ENCODE measurements around the gene LDHB. TPM values are rescaled to one million over a fixed set of nuclear protein-coding genes. Genes with fewer than 3 reads are reported as not detected.

LDHB gene
- total RNA-seq, 1 donor from 2014 or later: 385 TPM

- Mint-ChIP-seq H3K9me3 (no peaks in the 10 kb centered on the region), H3K36me3 (ENCODE audit: low read depth) (peaks cover 41% of the 10 kb centered on the region), H3K27ac (no peak overlapping the region), H3K4me3 (peak overlapping the region; percentile 15), H3K27me3 (peaks cover 1% of the 10 kb centered on the region), H3K4me1 (peaks cover 27% of the 10 kb centered on the region)
- ATAC-seq (ENCODE audit: low read depth) (no peak), DNase-seq (no peak)
- intact Hi-C loops (cut with micrococcal nuclease): loop anchor here (10.0 kb wide), 1 partner anchor 969 kb away; the partner anchor contains the start of gene ETNK1
- TF ChIP-seq CTCF (IDR thresholded peaks at IDR 0.05): no peak
- POLR2A ChIA-PET: no interaction called here
- CTCF ChIA-PET: no interaction called here
These were observed 2.1 kb downstream of the LDHB start for GRCh38 chr12:21655591-21655990.

GRCh38 chr12:21651821-21652220, 5.8 kb downstream of the LDHB start:
- POLR2A ChIA-PET: no interaction called here
- H3K4me3 Mint-ChIP-seq: no peak overlapping the region

GRCh38 chr12:21650997-21651396, 6.6 kb downstream of the LDHB start:
- no peak for DNase-seq
- intact Hi-C loops (cut with micrococcal nuclease): loop anchor here (10.0 kb wide), 1 partner anchor 974 kb away; the partner anchor contains the start of gene ETNK1
- Mint-ChIP-seq H3K9me3 (no peaks in the 10 kb centered on the region), H3K27ac (no peak overlapping the region), H3K4me3 (no peak overlapping the region), H3K36me3 (ENCODE audit: low read depth) (peaks cover 73% of the 10 kb centered on the region), H3K27me3 (no peaks in the 10 kb centered on the region), H3K4me1 (peaks cover 11% of the 10 kb centered on the region)
- ChIA-PET POLR2A (no interaction called here), CTCF (no interaction called here)
- ATAC-seq (ENCODE audit: low read depth): no peak
- no peak for TF ChIP-seq CTCF (IDR thresholded peaks at IDR 0.05)

More at GRCh38 chr12:21651821-21652220, 5.8 kb downstream of the LDHB start:
- DNase-seq (no peak), ATAC-seq (ENCODE audit: low read depth) (no peak)
- TF ChIP-seq CTCF (IDR thresholded peaks at IDR 0.05): no peak
- H3K27ac Mint-ChIP-seq: no peak overlapping the region
- intact Hi-C loops (cut with micrococcal nuclease): loop anchor here (10.0 kb wide), 1 partner anchor 973 kb away; the partner anchor contains the start of gene ETNK1
- no peaks in the 10 kb centered on the region for H3K27me3 Mint-ChIP-seq
- H3K9me3 Mint-ChIP-seq: no peaks in the 10 kb centered on the region
- CTCF ChIA-PET: no interaction called here
- H3K36me3 Mint-ChIP-seq (ENCODE audit: low read depth): peaks cover 67% of the 10 kb centered on the region
- peaks cover 19% of the 10 kb centered on the region for H3K4me1 Mint-ChIP-seq

- Mint-ChIP-seq H3K27me3 (no peaks in the 10 kb centered on the region), H3K4me1 (peaks cover 3% of the 10 kb centered on the region), H3K9me3 (no peaks in the 10 kb centered on the region), H3K36me3 (ENCODE audit: low read depth) (peaks cover 85% of the 10 kb centered on the region), H3K27ac (no peak overlapping the region), H3K4me3 (no peak overlapping the region)
- TF ChIP-seq CTCF (IDR thresholded peaks at IDR 0.05): no peak
- no peak for ATAC-seq (ENCODE audit: low read depth)
- ChIA-PET CTCF (no interaction called here), POLR2A (interaction anchor here (0.6 to 1.3 kb wide), 2 partner anchors 9 to 49 kb away, joined by 3 to 5 read pairs; partner anchors contain the start of gene LDHB)
- DNase-seq: no peak
- intact Hi-C loops (cut with micrococcal nuclease): no loop called here
These were observed 8.6 kb downstream of the LDHB start for GRCh38 chr12:21649034-21649433.

- intact Hi-C loops (cut with micrococcal nuclease): no loop called here
- ChIA-PET POLR2A (interaction anchor here (0.6 to 1.3 kb wide), 2 partner anchors 9 to 210 kb away, joined by 5 to 6 read pairs; partner anchors contain the start of gene LDHB), CTCF (no interaction called here)
- peaks cover 87% of the 10 kb centered on the region for H3K36me3 Mint-ChIP-seq (ENCODE audit: low read depth)
- no peak overlapping the region for H3K27ac Mint-ChIP-seq
- no peaks in the 10 kb centered on the region for H3K9me3 Mint-ChIP-seq
- H3K4me1 Mint-ChIP-seq: peaks cover 3% of the 10 kb centered on the region
- H3K4me3 Mint-ChIP-seq: no peak overlapping the region
- no peak for TF ChIP-seq CTCF (IDR thresholded peaks at IDR 0.05)
- H3K27me3 Mint-ChIP-seq: no peaks in the 10 kb centered on the region
- no peak for DNase-seq
- ATAC-seq (ENCODE audit: low read depth): no peak
These were observed 9.3 kb downstream of the LDHB start for GRCh38 chr12:21648378-21648777.

Data from activated B cell treated with CpG ODN at 0.5 μM for 24 hours (primary cell).